Liver (tissue), 9 donors: ENCODE measurements around the gene FOXR1. TPM values are rescaled to one million over a fixed set of nuclear protein-coding genes. Genes with fewer than 3 reads are reported as not detected.
"Not testable (repeated sequence)": the region's sequence is repeated elsewhere in the genome, so short reads cannot be mapped to it uniquely, and the experiment has no call there.

ENCODE experiments used
- DNase-seq: peaks from one replicate; pipeline ENCODE4 v3.0.0-alpha.2; 2017; ENCODE audit warnings: low spot score
- H3K27ac ChIP-seq, 2 donors: one replicate each; pipeline ENCODE4 v1.7.0; 2013; ENCODE audit warnings: inconsistent platforms in 2 of 2, low read length in 2 of 2, control low read depth in 1 of 2, low read depth in 1 of 2, mild to moderate bottlenecking in 1 of 2
- H3K27me3 ChIP-seq, 4 donors: one replicate each; pipeline versions ENCODE4 v1.6.1 to v1.7.0; 2013; ENCODE audit warnings: low read length in 3 of 4, inconsistent platforms in 1 of 4, mild to moderate bottlenecking in 1 of 4, moderate library complexity in 1 of 4; ENCODE audit not compliant: control insufficient read depth in 4 of 4, insufficient read depth in 4 of 4
- H3K36me3 ChIP-seq, 4 donors: one replicate each; pipeline versions ENCODE4 v1.6.1 to v1.7.0; 2013; ENCODE audit warnings: low read length in 3 of 4, mild to moderate bottlenecking in 3 of 4, low read depth in 1 of 4, moderate library complexity in 1 of 4; ENCODE audit not compliant: control insufficient read depth in 4 of 4, insufficient read depth in 3 of 4
- H3K4me1 ChIP-seq, 4 donors: one replicate each; pipeline versions ENCODE4 v1.6.1 to v1.7.0; 2013; ENCODE audit warnings: low read length in 3 of 4, mild to moderate bottlenecking in 3 of 4, moderate library complexity in 1 of 4; ENCODE audit not compliant: control insufficient read depth in 4 of 4, insufficient read depth in 4 of 4
- H3K4me3 ChIP-seq, 3 donors: one replicate each; pipeline versions ENCODE4 v1.6.1 to v1.7.0; 2013; ENCODE audit warnings: low read length in 3 of 3, control low read depth in 1 of 3, low read depth in 1 of 3, mild to moderate bottlenecking in 1 of 3
- H3K9ac ChIP-seq, 2 donors: one replicate each; pipeline ENCODE4 v1.7.0; 2013; ENCODE audit warnings: low read length in 2 of 2, mild to moderate bottlenecking in 2 of 2, moderate library complexity in 2 of 2, control low read depth in 1 of 2, low read depth in 1 of 2
- H3K9me3 ChIP-seq, 4 donors: one replicate each; pipeline versions ENCODE4 v1.6.1 to v1.7.0; 2013; ENCODE audit warnings: low read length in 3 of 4; ENCODE audit not compliant: control insufficient read depth in 4 of 4
- ATF3 ChIP-seq: IDR thresholded peaks from 2 replicates; pipeline ENCODE4 v1.6.1; 2016; ENCODE audit warnings: antibody characterized with exemption
- CTCF ChIP-seq: fragments of 150-350 bp; IDR thresholded peaks from 2 replicates; pipeline ENCODE4 v1.5.1; 2017; ENCODE audit warnings: improper control_type of control experiment, low read depth, low read length; ENCODE audit not compliant: missing input control
- EGR1 ChIP-seq, 2 donors: IDR thresholded peaks; 2 replicates each; pipeline ENCODE4 v1.6.1; 2016 to 2018; ENCODE audit warnings: antibody characterized with exemption in 2 of 2, low read depth in 2 of 2
- FOXA1 ChIP-seq: IDR thresholded peaks from 2 replicates; pipeline ENCODE4 v1.6.1; 2016; ENCODE audit warnings: antibody characterized with exemption
- FOXA2 ChIP-seq: IDR thresholded peaks from 2 replicates; pipeline ENCODE4 v1.6.1; 2016; ENCODE audit warnings: antibody characterized with exemption
- HNF4A ChIP-seq, 2 donors: conservative IDR thresholded peaks; 2 replicates each; pipeline ENCODE4 v1.6.1; 2016; ENCODE audit warnings: antibody characterized with exemption in 2 of 2, mild to moderate bottlenecking in 2 of 2
- HNF4G ChIP-seq: IDR thresholded peaks from 2 replicates; pipeline ENCODE4 v1.6.1; 2016; ENCODE audit warnings: antibody characterized with exemption
- JUND ChIP-seq, 2 donors: IDR thresholded peaks; 2 replicates each; pipeline ENCODE4 v1.6.1; 2016; ENCODE audit warnings: antibody characterized with exemption in 2 of 2
- MAX ChIP-seq: IDR thresholded peaks from 2 replicates; pipeline ENCODE4 v1.6.1; 2016; ENCODE audit warnings: antibody characterized with exemption
- NR2F2 ChIP-seq: IDR thresholded peaks from 2 replicates; pipeline ENCODE4 v1.6.1; 2016; ENCODE audit warnings: antibody characterized with exemption
- REST ChIP-seq: IDR thresholded peaks from 2 replicates; pipeline ENCODE4 v1.6.1; 2016; ENCODE audit warnings: antibody characterized with exemption, mild to moderate bottlenecking
- RXRA ChIP-seq, 2 donors: IDR thresholded peaks; 2 replicates each; pipeline ENCODE4 v1.6.1; 2017 to 2018; ENCODE audit warnings: antibody characterized with exemption in 2 of 2, mild to moderate bottlenecking in 1 of 2
- TAF1 ChIP-seq: conservative IDR thresholded peaks from 2 replicates; pipeline ENCODE4 v1.6.1; 2016; ENCODE audit warnings: antibody characterized with exemption, mild to moderate bottlenecking
- YY1 ChIP-seq: IDR thresholded peaks from 2 replicates; pipeline ENCODE4 v1.6.1; 2016; ENCODE audit warnings: antibody characterized with exemption, mild to moderate bottlenecking
- ZBTB33 ChIP-seq: IDR thresholded peaks from 2 replicates; pipeline ENCODE4 v1.6.1; 2016; ENCODE audit warnings: antibody characterized with exemption
- WGBS: extraction: QIAGEN DNeasy Blood & Tissue Kit; methylation state at CpG from one replicate; pipeline ENCODE4 v1.1.7; 2013; 5-methylcytosine and 5-hydroxymethylcytosine counted together
- polyA plus RNA-seq, 2 donors: library from polyadenylated mRNA; stranded (reverse) in 1 of 2; unstranded in 1 of 2; fragments of 200-250 nt in 1 of 2; fragments of >200 nt in 1 of 2; fragmentation: Nextera tagmentation in 1 of 2; extraction: Ambion mirVana in 1 of 2; gene quantifications; one replicate each; pipeline versions ENCODE4 v1.2.1 to v1.2.3, GENCODE V29; 2013 to 2015
- total RNA-seq, 2 donors: library from RNA; depleted of rRNA; stranded (reverse); fragments of >200 nt; gene quantifications; one replicate each; pipeline ENCODE4 v1.2.3, GENCODE V29; 2014
- donor health status: healthy.
- donor health status: healthy.
- donor health status: healthy.
- donor health status: healthy.
- donor health status: healthy.

Gene FOXR1
- total and polyA plus RNA-seq, 4 donors: not detected

- 69% methylated on average over 8 of the region's 8 CpGs for WGBS
- not testable (repeated sequence) for H3K4me3 ChIP-seq, H3K9me3 ChIP-seq, H3K9ac ChIP-seq, H3K36me3 ChIP-seq, H3K27ac ChIP-seq, H3K4me1 ChIP-seq, DNase-seq, H3K27me3 ChIP-seq
Observed at GRCh38 chr11:118984337-118984736, 12.8 kb downstream of the FOXR1 start.

GRCh38 chr11:118984825-118985224 is 13.3 kb downstream of the FOXR1 start:
- H3K4me1 ChIP-seq: no peaks in the 10 kb centered on the region
- H3K36me3 ChIP-seq: no peaks in the 10 kb centered on the region
- H3K27me3 ChIP-seq: no peaks in the 10 kb centered on the region
- no peak for DNase-seq
- H3K4me3 ChIP-seq: no peak overlapping the region
- H3K9me3 ChIP-seq: no peaks in the 10 kb centered on the region
- no peak for TF ChIP-seq FOXA2
- TF ChIP-seq YY1: no peak
- no peak for TF ChIP-seq ZBTB33
- TF ChIP-seq EGR1 (IDR thresholded peaks at IDR 0.05; ENCODE audit: low read depth in 2 of 2): no peak
- no peak for TF ChIP-seq FOXA1
- no peak for TF ChIP-seq REST
- TF ChIP-seq RXRA (IDR thresholded peaks at IDR 0.05): no peak
- H3K9ac ChIP-seq: no peak overlapping the region
- no peak overlapping the region for H3K27ac ChIP-seq
- whole genome bisulfite sequencing: 94% methylated on average over 2 of the region's 2 CpGs

- WGBS: 93% methylated on average over 5 of the region's 5 CpGs
- DNase-seq: no peak
- no peaks in the 10 kb centered on the region for H3K27me3 ChIP-seq
- no peaks in the 10 kb centered on the region for H3K36me3 ChIP-seq
- H3K27ac ChIP-seq: no peak overlapping the region
- no peaks in the 10 kb centered on the region for H3K4me1 ChIP-seq
- no peaks in the 10 kb centered on the region for H3K9me3 ChIP-seq
- H3K4me3 ChIP-seq: no peak overlapping the region
- H3K9ac ChIP-seq: no peak overlapping the region
- TF ChIP-seq MAX: no peak
- no peak for TF ChIP-seq HNF4G
- no peak for TF ChIP-seq NR2F2
- no peak for TF ChIP-seq CTCF
- no peak for TF ChIP-seq HNF4A (conservative IDR thresholded peaks at IDR 0.05)
- no peak for TF ChIP-seq REST
- TF ChIP-seq JUND (IDR thresholded peaks at IDR 0.05): no peak
- TF ChIP-seq FOXA1: no peak
- TF ChIP-seq TAF1: no peak
- no peak for TF ChIP-seq EGR1 (IDR thresholded peaks at IDR 0.05; ENCODE audit: low read depth in 2 of 2)
- TF ChIP-seq ATF3: no peak
- no peak for TF ChIP-seq ZBTB33
Observed at GRCh38 chr11:118988280-118988679, 16.7 kb downstream of the FOXR1 start.
